Testis (tissue), 3 donors: ENCODE results near the gene ANKRD28. TPM values are rescaled to one million over a fixed set of nuclear protein-coding genes. Genes with fewer than 3 reads are reported as not detected.

Experiments used
- DNase-seq: peaks from one replicate; pipeline ENCODE4 v3.0.0-alpha.2; 2019
- H3K27ac ChIP-seq, 2 donors: fragments of 200-600 bp; sonication (generic); one replicate each; pipeline ENCODE4 v1.5.1; 2019
- H3K27me3 ChIP-seq: fragments of 200-600 bp; sonication (generic); one replicate; pipeline ENCODE4 v1.5.1; 2019
- H3K36me3 ChIP-seq: fragments of 200-600 bp; sonication (generic); one replicate; pipeline ENCODE4 v1.5.1; 2017; ENCODE audit warnings: low read depth; ENCODE audit errors: missing control alignments
- H3K4me1 ChIP-seq: fragments of 200-600 bp; sonication (generic); one replicate; pipeline ENCODE4 v1.5.1; 2019
- H3K4me3 ChIP-seq, 2 donors: fragments of 200-600 bp; sonication (generic); one replicate each; pipeline ENCODE4 v1.5.1; 2017 to 2019
- H3K9me3 ChIP-seq: fragments of 200-600 bp; sonication (generic); one replicate; pipeline ENCODE4 v1.5.1; 2017
- POLR2A ChIP-seq: fragments of 450-650 bp; IDR thresholded peaks from one replicate; pipeline ENCODE4 v1.6.1; 2017; ENCODE audit warnings: antibody characterized with exemption, mild to moderate bottlenecking, moderate library complexity
- WGBS, 2 donors: methylation state at CpG; one replicate each; pipeline ENCODE4 v1.1.5; 2018; 5-methylcytosine and 5-hydroxymethylcytosine counted together
- intact Hi-C: fragments of 100-400 bp; cut with DNase I; formaldehyde crosslinking; loops from one replicate; pipeline ENCODE4 v1.15.1; 2023; ENCODE audit warnings: low total_unique reads
- polyA plus RNA-seq: library from polyadenylated mRNA; stranded (reverse); fragments of 350-450 nt; fragmentation: Illumina TruSeq; extraction: RNeasy Lipid Tissue Mini Kit (QIAGEN cat#74804); gene quantifications from one replicate; pipeline ENCODE4 v1.2.3, GENCODE V29; 2014; ENCODE audit warnings: low read depth, low replicate concordance; ENCODE audit not compliant: insufficient read depth
- total RNA-seq, 2 donors: library from RNA; depleted of rRNA; stranded (reverse); fragments of >200 nt; gene quantifications; one replicate each; pipeline ENCODE4 v1.2.3, GENCODE V29; 2016
- TF ChIP-seq, protein P1 (sequence below), 3 experiments: fragments of 450-650 bp in 2 of 3; fragments of 200-600 bp in 1 of 3; sonication (generic) in 1 of 3; IDR thresholded peaks; one replicate each; pipeline ENCODE4 v1.5.1; 2016 to 2019; ENCODE audit warnings: antibody characterized with exemption in 3 of 3, mild to moderate bottlenecking in 2 of 3, moderate library complexity in 1 of 3

Gene ANKRD28
- total and polyA plus RNA-seq, 3 donors from 2014 or later = 82.8 to 96.3 (median 93.8) TPM

DNA sequence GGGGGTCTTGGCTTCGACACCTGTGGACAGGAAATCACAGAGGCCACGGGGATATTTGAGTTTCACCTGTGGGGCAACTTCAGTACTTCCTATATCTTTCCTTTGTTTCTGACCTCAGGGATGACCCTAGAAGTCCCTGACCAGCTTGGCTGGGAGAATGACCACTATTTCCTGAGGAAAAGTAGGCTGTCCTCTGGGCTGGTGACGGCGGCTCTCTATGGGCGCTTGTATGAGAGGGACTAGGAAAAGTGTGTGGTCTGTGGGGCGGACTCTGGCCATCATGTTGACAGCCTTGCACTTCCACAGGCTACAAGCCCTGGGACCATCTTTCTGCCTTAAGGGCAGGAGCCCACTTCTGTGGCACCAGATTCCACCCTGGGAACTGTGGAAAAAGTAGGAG lies 152.5 kb downstream of the ANKRD28 start:
- Histone ChIP-seq H3K9me3 (no peaks in the 10 kb centered on the region), H3K36me3 (no peaks in the 10 kb centered on the region), H3K4me1 (peaks cover 8% of the 10 kb centered on the region), H3K4me3 (no peak overlapping the region), H3K27me3 (no peaks in the 10 kb centered on the region), H3K27ac (no peak overlapping the region)
- intact Hi-C loops = no loop called here
- no peak for TF ChIP-seq POLR2A
- TF ChIP-seq, protein P1, sequence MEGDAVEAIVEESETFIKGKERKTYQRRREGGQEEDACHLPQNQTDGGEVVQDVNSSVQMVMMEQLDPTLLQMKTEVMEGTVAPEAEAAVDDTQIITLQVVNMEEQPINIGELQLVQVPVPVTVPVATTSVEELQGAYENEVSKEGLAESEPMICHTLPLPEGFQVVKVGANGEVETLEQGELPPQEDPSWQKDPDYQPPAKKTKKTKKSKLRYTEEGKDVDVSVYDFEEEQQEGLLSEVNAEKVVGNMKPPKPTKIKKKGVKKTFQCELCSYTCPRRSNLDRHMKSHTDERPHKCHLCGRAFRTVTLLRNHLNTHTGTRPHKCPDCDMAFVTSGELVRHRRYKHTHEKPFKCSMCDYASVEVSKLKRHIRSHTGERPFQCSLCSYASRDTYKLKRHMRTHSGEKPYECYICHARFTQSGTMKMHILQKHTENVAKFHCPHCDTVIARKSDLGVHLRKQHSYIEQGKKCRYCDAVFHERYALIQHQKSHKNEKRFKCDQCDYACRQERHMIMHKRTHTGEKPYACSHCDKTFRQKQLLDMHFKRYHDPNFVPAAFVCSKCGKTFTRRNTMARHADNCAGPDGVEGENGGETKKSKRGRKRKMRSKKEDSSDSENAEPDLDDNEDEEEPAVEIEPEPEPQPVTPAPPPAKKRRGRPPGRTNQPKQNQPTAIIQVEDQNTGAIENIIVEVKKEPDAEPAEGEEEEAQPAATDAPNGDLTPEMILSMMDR (IDR thresholded peaks at IDR 0.05) = no peak
- no peak for DNase-seq
- WGBS, 2 donors = 94% methylated on average over 6 of the region's 6 CpGs

DNA sequence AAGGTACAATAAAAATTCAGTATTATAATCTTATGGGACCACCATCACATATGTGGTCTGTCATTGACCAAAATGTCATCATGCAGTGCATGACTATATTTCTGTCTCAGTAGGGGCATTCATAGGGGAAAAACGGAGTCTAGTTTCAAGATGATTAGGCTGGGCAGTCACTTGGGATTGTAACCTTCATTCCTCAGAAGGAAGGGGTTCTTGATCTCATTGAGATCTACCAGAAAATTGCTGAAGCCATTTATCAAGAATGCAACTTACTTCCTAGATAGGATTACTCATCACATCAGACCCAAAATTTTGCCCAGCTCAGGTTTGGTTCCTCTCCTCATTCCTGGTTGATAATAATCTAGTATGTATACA lies 158.9 kb downstream of the ANKRD28 start:
- DNase-seq = no peak
- no peak for TF ChIP-seq POLR2A
- TF ChIP-seq, protein P1 (IDR thresholded peaks at IDR 0.05) = no peak
- H3K4me1 ChIP-seq = peaks cover 19% of the 10 kb centered on the region
- H3K27ac ChIP-seq = no peak overlapping the region
- intact Hi-C loops = loop anchor here (10.0 kb wide), 1 partner anchor 176 kb away; no protein-coding TSS in a partner anchor
- H3K36me3 ChIP-seq = no peaks in the 10 kb centered on the region
- H3K27me3 ChIP-seq = no peaks in the 10 kb centered on the region
- H3K9me3 ChIP-seq = no peaks in the 10 kb centered on the region
- WGBS, 2 donors = 100% methylated on average over 1 of the region's 1 CpG
- no peak overlapping the region for H3K4me3 ChIP-seq

DNA sequence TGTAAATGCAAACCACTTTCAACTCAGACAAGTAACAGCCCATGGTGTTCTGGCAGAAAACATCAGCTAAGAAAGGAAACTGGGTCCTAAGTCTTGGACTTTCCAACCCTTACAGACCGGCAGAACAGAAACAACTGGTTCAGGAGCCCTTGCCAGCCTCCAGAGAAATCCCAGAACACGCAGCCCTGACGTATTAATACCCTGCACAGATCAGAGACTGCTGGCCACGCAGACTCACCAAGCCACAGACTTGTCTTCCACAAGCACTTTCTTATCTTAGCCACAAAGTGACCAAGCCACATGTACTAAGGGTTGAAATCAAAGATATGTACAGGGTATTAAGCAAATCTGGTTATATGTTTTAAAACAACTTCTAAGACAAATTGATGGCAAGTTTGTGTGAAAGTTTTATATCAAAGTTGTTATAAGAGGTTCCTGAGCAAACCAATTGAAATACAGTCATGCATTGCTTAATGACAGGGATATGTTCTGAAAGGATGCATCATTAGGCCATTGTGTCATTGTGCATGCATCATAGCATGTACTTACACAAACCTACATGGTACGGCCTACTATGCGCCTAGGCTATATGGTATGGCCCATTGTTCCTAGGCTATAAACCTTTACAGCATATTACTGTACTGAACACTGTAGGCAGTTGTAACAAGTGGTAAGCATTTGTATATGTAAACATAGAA lies 159.4 kb downstream of the ANKRD28 start:
- Histone ChIP-seq H3K9me3 (no peaks in the 10 kb centered on the region), H3K4me3 (no peak overlapping the region), H3K36me3 (no peaks in the 10 kb centered on the region), H3K27ac (no peak overlapping the region), H3K27me3 (no peaks in the 10 kb centered on the region), H3K4me1 (peaks cover 22% of the 10 kb centered on the region)
- no peak for DNase-seq
- 88 to 91% methylated on average over 6 of the region's 6 CpGs for WGBS, 2 donors
- intact Hi-C loops = loop anchor here (10.0 kb wide), 1 partner anchor 176 kb away; no protein-coding TSS in a partner anchor
- TF ChIP-seq, protein P1 (IDR thresholded peaks at IDR 0.05) = no peak
- TF ChIP-seq POLR2A = no peak

DNA sequence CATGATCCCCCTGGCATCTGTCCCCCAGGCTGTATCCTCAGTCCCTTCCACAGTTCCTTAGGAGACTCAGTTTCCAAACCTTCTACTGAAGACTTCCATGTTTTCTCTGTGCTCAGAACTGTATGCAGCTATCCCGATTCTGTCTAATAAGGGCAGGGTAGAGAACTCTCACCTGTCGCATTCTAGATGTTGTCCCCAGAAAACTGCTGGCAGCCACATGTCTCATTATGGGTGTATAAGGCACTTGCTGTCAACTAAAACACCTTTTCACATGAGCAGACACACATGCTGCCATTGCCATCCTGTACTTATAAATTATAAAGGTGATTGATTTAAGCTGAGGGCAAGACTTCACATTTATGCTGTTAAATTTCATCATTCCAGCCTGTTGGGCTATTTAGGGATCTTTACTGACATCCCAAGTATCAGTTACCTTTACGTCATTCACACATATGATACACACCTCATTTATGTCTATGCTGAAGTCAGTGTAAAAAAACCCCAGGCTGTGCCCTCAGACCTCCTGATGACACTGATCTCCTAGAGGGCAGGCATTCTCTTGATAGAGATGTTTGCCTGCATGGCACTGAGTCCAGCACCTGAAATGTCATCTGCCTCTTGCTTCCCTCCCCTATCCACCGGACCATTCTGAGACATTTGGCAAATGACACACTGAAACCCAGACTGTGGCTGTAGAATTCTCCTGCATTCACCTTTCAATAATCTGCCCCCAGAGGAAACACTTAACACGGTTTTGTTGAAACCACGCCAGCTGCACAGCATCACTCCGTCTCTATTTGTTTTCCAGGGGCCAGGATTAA lies 160.4 kb downstream of the ANKRD28 start:
- peak overlapping the region in 1 of 2 donors; percentile 82 for H3K27ac ChIP-seq
- TF ChIP-seq, protein P1 (IDR thresholded peaks at IDR 0.05) = no peak
- no peak for TF ChIP-seq POLR2A
- H3K4me1 ChIP-seq = peaks cover 30% of the 10 kb centered on the region
- H3K36me3 ChIP-seq = no peaks in the 10 kb centered on the region
- H3K9me3 ChIP-seq = no peaks in the 10 kb centered on the region
- no peak overlapping the region for H3K4me3 ChIP-seq
- DNase-seq = no peak
- intact Hi-C loops = loop anchor here (10.0 kb wide), 1 partner anchor 177 kb away; no protein-coding TSS in a partner anchor
- WGBS, 2 donors = 83 to 86% methylated on average over 7 of the region's 7 CpGs
- no peaks in the 10 kb centered on the region for H3K27me3 ChIP-seq
